Right lung (tissue), 5 donors: ENCODE measurements around the gene AP1B1. TPM values are rescaled to one million over a fixed set of nuclear protein-coding genes. Genes with fewer than 3 reads are reported as not detected.

Source experiments
- DNase-seq, 2 donors: peaks; one replicate each; pipeline ENCODE4 v3.0.0-alpha.2; 2013
- polyA plus RNA-seq, 5 donors: library from polyadenylated mRNA; unstranded; fragments of 120-200 nt; gene quantifications; one replicate each; pipeline versions ENCODE4 v1.2.1 to v1.2.3, GENCODE V29; 2013; ENCODE audit warnings: inconsistent platforms in 1 of 5, low replicate concordance in 1 of 5; ENCODE audit not compliant: insufficient read length in 5 of 5, insufficient read depth in 1 of 5

The AP1B1 gene
- polyA plus RNA-seq, 5 donors = 27.6 to 39.1 (median 33.7) TPM

DNA sequence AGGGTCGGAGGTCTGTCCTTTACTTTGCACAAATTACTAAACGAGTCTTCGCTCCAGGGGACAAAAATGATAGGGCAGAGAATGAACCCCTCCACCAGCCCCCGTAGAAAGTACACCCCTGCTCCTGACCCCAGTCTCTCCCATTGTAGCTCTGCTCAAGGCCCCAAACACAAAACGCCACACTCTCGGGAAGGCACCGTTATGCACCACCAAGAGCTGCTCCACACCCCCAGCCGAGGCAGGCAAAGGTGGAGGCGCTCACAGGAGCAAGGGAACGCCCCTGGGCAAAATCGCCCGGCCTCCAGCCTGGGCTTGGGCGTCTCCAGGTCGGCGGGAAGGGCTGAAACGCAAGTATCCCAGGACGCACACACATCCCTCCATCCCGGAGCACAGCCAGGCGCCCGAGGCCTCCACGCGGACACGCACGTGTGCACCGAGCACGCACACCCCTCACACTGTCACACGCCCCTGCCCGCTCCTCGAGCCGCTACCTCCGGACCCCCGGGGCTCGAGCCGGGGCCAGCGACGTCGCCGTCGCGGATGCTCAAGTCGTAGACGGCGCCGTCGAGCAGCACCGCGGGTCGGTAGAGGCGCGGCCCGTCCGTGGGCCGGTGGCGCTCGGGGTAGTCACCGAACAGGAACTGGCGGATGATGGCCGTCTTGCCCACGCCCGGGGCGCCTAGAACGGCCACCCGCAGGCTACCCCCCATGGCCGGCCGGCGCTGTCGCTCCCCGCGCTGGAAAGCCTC is 73.7 kb downstream of the AP1B1 start:
- no peak for DNase-seq

DNA sequence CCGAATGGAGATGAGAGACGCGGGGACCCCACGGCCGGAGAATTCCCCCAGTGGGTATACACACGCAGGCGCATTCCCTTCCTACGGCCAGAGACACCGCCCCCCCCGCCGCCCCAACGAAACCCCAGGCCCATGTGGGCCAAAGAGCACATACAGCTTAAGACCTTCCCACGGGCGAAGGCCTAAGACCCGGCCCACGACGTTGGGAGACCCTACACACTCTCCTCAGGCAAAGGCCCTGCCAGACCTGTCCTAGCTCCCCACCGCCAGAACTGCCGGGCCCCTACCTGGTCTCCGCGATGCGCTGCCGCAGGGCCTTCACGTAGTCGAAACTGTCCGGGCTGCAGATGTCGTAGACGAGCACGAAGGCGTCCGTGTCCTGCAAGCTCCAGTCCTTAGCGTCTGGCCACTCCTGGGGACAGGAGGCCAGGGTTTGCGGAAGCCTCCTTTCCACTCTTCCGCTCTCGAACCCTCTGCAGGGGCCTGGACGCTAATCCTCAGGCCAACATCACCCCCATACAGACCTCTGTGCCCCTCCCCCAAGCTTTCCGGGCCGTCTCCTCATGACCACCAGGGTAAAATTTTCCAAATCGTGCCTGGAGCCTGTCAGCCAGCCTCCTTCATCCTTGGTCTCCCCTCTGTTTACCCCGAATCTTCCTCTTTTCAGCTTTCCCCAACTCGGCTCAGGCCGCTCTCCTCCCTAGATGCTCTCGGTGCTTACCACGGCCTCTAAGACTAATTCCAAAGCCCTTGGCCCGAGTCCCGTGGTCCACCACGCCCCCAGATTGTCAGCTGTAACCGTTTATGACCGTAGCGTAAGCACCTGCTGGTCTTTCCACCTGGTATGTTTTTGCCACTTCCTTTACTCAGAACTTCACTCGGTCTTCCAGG is 74.5 kb downstream of the AP1B1 start:
- no peak for DNase-seq

DNA sequence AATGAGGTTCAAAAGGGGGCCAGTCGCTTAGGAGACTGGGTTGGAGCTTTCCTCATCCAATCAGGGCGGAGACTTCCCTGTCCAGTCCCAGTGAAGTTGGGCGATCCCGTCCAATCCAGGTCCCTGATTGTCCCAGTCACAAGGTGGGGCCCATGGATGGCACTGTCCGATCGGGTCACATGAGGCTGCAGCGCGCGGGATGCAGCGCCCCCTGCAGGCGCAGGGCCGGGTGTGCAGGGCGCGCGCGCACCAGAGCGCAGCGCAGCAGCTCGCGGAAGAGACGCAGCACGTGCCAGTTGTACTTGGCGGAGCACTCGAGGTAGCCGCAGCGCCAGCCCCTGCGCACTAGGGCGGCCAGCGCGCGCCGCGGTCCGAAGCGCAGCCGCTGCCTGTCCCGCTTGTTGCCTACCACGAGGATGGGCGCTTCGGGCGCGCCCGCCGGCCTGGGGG is 75.2 kb downstream of the AP1B1 start:
- peak; percentile 37 to 42 for DNase-seq

DNA sequence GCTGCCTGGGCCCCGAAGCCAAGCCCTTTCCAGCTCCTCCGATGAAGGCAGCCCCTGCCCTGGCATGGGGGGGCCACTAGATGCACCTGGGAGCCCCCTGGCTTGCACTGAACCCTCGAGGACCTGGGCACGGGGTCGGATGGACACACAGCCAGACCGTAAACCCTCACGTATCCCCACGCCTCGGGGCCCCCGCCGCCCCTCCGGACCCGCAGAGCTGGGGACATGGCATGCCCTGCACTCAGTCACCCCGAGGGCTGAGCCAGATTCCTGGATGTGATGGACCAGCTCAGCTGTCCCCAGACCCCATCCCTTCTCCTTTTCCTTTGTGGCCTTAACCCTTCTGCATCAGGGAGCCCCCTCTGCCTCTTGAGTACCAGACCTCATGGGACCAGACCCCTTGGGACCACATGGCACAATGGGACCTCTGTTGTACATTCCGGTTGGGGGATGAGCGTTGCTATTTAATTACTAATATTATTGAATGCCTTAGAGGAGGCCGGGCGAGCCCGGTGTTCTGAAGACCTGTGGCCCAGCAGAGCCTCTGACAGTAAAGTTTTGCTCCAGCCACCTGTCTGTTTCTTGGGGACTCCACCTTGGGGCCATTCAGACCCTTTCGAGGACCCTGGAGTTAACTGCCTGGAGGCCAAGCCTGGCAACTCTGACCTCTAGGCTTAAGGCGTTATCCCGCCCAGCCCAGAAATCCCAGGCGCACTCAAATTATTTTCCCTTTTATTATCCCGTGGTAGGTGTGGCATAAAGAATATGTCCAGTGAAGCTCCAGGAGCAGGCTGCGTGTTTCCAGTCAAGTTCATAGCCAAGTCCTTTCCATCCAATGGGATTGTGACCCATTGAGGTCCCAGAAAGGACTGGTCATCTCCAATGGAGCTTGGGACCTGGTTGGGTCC is 75.9 kb downstream of the AP1B1 start:
- DNase-seq = no peak

DNA sequence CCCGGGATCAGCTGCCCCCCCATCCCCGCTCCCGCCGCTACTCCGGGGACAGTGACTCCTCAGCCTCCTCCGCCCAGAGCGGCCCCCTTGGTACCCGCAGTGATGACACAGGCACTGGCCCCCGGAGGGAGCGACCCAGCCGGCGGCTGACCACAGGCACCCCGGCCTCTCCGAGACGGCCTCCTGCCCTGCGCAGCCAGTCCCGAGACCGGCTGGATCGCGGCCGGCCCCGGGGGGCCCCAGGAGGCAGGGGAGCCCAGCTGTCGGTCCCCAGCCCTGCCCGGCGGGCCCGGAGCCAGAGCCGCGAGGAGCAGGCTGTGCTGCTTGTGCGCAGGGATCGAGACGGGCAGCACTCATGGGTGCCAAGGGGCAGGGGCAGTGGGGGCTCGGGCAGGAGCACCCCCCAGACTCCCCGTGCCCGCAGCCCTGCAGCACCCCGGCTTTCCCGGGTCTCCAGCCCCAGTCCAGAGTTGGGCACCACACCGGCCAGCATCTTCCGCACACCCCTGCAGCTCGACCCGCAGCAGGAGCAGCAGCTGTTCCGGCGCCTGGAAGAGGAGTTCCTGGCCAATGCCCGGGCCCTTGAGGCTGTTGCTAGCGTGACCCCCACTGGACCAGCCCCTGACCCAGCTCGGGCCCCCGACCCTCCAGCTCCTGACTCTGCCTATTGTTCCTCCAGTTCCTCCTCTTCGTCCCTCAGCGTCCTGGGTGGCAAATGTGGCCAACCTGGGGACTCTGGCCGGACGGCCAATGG is 76.7 kb downstream of the AP1B1 start:
- DNase-seq = no peak

DNA sequence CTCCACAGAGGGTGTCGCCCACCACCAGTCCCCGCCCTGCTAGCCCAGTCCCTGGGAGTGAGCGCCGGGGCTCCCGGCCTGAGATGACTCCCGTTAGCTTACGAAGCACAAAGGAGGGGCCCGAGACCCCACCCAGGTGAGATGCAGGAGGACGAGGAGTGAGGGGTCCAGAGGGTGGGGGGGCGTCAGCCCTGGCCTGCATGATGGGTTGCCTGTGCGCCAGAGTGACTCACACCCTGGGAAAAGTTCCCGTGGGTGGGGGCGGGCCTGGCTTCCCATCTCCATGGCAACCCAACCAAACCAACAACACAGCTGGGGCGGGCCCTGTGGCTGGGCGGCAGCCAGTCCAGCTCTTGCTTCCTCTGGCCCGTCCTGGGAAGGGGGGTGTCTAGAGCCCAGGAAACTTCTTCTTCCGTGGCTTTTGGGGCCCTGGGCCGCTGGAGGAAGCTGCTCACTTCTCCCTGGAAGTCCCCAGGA is 77.5 kb downstream of the AP1B1 start:
- peak; percentile 90 to 93 for DNase-seq

DNA sequence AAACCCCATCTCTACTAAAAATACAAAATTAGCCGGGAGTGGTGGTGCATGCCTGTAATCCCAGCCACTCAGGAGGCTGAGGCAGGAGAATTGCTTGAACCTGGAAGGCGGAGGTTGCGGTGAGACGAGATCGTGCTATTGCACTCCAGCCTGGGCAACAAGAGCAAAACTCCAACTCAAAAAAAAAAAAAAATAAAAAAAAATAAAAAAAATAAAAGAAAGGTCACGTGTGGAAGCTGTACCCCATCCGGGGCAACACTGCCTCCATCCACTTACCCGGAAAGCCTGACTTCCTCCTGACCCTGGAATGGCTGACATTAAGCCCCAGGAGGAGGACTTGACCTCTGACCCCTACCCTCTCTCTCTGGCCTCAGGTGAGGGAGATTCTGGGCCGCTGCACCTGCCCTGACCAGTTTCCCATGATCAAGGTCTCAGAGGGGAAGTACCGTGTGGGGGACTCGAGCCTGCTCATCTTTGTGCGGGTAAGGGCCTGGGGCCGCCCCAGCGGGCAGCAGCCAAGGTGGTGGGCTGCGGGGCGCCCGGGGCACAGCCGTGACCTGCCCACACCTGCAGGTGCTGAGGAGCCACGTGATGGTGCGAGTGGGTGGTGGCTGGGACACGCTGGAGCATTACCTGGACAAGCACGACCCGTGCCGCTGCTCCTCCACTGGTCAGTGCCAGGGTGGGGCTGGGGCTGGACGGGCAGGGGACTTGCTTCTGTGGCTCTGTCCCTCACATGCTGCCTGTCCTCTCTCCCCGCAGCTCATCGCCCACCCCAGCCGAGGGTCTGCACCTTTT is 78.1 kb downstream of the AP1B1 start:
- no peak for DNase-seq

DNA sequence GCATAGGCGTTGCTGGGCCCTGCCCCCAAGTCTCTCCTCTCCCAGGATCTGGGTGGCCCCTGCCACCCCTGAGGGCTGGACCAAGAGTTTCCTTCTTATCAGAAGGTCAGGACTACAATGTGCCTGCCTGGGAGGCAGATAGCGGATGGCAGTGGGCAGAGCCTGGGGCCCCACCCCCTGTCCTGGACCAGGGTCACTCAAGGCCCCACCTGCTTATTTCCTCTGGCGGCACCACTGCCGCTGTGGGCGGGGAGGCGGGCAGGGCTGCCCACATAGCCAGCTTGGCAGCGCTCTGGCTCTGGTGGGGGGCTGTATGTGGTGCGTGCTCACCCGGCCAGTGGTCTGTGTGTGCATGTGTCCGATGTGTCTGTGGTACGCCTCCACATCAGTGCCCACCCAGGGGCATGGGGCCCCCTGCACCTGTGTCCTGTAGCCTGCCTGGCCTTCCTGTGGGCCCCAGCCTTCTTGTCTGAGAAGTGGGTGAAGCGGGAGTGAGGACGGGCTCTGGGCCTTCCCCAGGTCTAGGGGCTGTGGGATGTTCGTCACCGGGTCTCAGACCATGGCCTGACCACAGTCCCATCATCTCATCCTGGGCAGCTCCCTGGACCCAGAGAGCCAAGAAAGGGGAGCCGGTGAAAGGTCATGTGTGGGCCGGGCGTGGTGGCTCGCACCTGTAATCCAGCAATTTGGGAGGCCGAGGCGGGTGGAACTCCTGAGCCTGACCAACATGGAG is 78.9 kb downstream of the AP1B1 start:
- no peak for DNase-seq

DNA sequence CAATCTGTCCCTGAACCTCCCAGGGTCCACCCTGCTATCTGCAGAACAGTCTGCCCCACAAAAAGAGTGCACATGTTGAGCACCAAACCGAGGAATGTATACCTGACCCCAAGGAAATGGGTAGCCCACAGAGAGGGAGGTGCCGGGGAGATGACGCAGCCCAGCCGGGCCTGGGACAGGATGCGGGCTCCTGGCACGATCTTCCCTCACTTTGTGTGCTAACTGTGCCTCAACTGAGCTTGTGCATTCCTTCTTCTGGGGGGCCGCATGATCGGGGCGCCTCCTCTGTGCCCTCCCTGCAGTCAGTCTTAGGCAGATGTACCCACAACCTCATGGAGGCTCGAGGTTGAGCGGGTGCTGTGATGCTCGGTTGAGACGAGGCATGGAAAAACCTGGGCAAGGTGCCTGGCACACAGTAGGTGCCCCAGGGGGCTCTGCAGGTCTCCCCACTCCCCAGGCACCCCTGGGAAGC is 79.5 kb downstream of the AP1B1 start:
- no peak for DNase-seq

DNA sequence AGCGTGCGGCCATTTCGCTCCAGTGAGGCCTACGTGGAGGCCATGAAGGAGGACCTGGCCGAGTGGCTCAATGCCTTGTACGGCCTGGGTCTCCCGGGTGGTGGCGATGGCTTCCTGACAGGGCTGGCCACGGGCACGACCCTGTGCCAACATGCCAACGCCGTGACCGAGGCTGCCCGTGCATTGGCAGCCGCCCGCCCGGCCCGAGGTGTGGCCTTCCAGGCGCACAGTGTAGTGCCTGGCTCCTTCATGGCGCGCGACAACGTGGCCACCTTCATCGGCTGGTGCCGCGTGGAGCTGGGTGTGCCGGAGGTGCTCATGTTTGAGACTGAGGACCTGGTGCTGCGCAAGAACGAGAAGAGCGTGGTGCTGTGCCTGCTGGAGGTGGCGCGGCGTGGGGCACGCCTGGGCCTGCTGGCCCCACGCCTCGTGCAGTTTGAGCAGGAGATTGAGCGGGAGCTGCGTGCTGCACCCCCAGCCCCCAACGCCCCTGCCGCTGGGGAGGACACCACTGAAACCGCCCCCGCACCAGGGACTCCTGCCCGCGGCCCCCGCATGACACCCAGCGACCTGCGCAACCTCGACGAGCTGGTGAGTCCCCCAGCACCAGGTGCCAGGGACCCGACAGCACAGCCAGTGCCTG is 80.1 kb downstream of the AP1B1 start:
- DNase-seq = no peak

DNA sequence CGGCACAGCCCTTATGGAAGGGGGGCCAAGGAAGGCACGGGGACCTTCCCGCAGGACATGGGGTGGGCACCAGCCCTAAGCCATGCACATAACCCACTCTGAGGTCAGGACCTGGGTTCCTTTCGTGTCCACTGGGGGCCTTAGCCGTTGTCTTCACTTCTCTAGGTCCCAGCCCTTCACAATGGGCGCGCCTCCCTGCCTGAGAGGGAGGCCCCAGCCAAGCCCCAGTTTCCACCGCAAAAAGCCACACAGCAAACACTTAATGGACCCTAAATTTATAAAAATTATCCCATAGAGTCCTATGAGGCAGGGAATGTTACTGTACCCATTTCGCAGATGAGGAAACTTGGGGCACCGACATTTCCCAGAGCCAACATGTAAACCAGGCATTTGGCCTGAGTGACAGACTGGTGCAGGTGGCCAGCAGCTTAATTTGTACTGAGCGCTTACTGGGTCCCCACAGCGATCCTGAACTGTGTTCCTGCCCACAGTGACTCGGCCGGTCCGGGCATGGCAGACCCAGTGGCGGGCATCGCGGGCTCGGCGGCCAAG is 80.7 kb downstream of the AP1B1 start:
- no peak for DNase-seq

DNA sequence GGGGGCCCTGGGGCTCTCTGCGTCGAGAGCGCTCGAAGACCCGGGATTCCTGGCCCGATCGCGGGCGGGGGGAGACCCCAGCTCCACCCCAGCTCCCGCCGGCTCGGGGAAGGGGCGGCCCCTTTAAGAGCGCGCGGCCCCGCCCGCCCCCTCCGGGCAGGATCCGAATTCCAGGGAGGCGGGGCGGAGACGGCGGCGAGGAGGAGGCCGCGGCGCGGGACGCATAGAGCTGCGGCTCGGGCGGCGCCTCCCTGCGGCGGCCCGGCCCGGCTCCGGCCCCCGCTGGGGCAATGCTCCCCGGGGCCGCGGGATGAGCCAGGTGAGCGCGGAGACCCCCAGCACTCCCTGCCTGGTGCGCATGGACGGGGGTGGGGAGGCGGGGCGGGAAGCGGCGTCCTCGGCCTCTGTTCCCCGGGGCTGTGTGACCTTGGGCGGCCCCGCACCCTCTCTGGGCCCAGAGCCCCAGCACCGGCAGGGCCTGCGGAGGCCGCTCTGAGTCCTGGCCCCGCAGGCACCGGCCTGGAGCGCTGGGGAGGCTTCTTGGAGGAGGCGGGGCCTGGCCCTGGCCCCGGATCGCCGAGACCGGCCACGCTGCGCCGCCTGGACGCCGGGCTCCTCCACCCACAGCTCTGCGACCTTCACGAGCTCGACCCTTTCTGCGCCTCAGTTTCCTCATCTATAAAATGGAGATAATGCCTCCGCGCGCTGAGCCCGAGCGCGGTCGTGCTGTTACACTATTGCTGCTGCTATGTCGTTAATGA is 81.4 kb downstream of the AP1B1 start:
- DNase-seq = peak; percentile 72 to 75

DNA sequence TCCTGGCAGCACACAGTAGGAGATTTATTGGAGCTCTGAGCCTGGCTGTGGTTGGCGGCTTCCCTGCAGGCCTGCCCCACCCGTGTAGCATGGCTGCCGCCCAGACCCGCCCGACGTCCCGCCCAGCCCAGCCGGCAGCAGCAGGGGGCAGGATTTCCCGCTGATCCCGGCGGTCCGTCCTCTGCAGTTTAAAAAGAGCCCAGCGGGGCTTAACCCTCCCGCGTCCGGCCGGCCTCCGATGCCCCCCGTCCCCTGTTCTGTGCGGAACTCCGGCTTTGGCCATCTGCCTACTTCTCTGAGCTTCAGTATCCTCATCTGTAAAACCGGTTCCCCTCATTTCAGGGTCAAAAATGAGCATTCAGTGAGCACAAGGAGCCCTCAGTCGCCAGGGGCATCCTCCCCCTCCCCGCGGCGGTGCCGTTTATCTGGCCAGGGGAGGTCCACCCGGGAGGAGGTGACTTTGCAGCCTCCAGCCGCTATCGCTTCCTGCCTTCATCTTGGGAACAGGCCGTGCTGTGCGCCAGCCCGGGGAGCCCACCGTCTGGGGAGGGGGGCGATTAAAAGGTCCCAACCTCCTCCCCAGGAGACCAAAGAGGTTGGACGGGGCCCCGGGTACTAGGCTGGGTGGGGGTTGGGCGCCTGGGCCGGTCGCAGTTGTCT is 82.1 kb downstream of the AP1B1 start, which contains the start of gene GAS2L1:
TSS of gene GAS2L1 (plus strand) at position 476 of the 660 bp plus-strand sequence. CDS start 1,456 bp downstream, outside the sequence.
- DNase-seq = peak; percentile 80 to 81

DNA sequence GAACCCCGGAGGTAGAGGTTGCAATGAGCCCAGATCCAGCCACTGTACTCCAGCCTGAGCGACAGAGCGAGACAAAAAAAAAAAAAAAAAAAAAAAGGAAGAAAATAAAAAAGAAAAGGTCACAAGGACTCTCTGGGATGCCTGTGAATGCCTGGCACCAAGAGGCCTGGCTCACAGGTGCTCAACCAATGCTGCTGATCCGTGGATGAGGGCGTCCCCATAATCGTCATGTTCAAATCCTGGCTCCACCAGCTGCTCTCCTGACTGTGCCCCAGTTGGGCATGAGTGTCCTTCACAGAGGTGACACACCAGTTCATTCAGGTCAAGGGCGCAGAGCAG is 82.6 kb downstream of the AP1B1 start:
- no peak for DNase-seq

DNA sequence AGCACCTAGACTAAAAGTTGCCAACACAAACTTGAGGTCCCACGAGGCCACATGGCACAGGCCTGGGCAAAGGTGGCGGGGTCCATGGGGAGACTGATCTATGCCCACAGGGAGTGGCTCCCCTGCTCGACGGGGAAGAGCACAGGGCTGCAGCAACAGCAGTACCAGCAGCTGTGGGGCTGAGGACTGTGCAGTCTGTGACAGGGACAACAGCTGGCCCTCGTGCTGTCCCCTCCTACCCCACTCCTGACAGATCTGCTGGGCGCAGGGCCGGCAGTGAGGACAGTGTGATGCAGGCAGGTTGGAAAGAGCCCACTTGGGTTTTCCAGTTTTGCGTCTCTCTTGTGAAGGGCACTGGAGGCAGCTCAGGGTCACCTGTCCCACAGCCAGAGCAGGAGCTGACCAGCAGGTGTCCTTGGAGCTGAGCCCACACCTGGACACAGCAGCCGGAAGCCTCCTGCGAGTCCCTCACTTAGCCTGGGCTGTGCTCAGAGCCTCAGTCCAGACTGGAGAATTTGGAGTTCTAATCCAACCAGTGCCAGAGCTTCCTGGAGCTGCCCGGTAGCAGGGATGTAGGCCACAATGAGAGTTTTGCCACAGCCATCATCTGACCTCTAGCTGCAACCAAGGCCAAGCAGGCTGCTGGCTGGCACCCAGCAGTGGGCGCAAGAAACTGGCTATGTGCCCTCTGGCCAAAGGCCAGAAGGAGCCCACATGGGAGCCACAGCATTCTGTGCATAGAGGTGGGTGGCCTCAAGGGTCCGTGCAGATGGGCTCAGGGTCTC is 85.5 kb downstream of the AP1B1 start:
- DNase-seq = no peak

DNA sequence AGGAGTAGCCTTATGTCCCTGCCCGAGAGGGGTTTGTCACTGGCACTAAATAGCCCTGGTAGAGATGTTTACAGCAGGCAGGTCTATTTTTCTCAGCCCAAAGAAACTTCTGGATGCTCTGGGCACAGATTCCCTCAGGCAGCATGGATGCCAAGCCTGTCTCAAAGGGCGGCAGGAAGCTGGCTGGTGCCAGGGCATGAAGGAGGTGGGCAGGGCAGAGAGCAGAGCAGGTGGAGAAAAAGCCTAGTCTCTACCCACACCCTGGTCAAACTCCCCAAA is 86.0 kb downstream of the AP1B1 start:
- no peak for DNase-seq
